WTC11 (cell line): ENCODE results near the gene HELB. TPM values are rescaled to one million over a fixed set of nuclear protein-coding genes. Genes with fewer than 3 reads are reported as not detected.

Source experiments
- ATAC-seq: fragments of 200-7000 bp; cut with Tn5 transposase; 2 replicates; pipeline ENCODE4 v1.10.0; 2021; ENCODE audit warnings: mild to moderate bottlenecking, moderate library complexity
- CTCF ChIA-PET: fragments of 300-600 bp; sonication (Branson Sonifier 250); formaldehyde crosslinking; loops from one replicate; lab custom pipeline; 2021; ENCODE audit warnings: antibody characterized with exemption; lab: Charles Lee
- POLR2A ChIA-PET: fragments of 350-600 bp; sonication (Branson Sonifier 250); formaldehyde crosslinking; loops from one replicate; lab custom pipeline; 2021; ENCODE audit warnings: antibody characterized with exemption; lab: Charles Lee
- DNase-seq: peaks from one replicate; pipeline ENCODE4 v3.0.0; 2021; ENCODE audit warnings: low spot score
- H3K27ac Mint-ChIP-seq: 2 replicates; pipeline ENCODE4 v1.8.0; 2021; ENCODE audit warnings: mixed read lengths
- H3K27me3 Mint-ChIP-seq: 2 replicates; pipeline ENCODE4 v1.8.0; 2021; ENCODE audit warnings: low read depth, mild to moderate bottlenecking, moderate library complexity, mixed read lengths
- H3K36me3 Mint-ChIP-seq: 2 replicates; pipeline ENCODE4 v1.8.0; 2021; ENCODE audit warnings: mixed read lengths
- H3K4me1 Mint-ChIP-seq: 2 replicates; pipeline ENCODE4 v1.8.0; 2022; ENCODE audit warnings: mixed read lengths
- H3K4me3 Mint-ChIP-seq: 2 replicates; pipeline ENCODE4 v1.8.0; 2021; ENCODE audit warnings: mild to moderate bottlenecking, moderate library complexity, mixed read lengths
- H3K9me3 Mint-ChIP-seq: 2 replicates; pipeline ENCODE4 v1.8.0; 2021; ENCODE audit warnings: mixed read lengths
- ATF1 ChIP-seq: sonication (generic); formaldehyde crosslinking; IDR thresholded peaks from 2 replicates; pipeline ENCODE4 v1.8.1; 2023; ENCODE audit warnings: mild to moderate bottlenecking, moderate library complexity, missing genetic modification reagents
- CREB1 ChIP-seq: sonication (generic); formaldehyde crosslinking; IDR thresholded peaks from 2 replicates; pipeline ENCODE4 v1.8.0; 2023; ENCODE audit warnings: mild to moderate bottlenecking, missing genetic modification reagents
- EMX1 ChIP-seq: fragments of 250-450 bp; sonication (Bioruptor Pico); IDR thresholded peaks from 2 replicates; pipeline ENCODE4 v1.8.0; 2021; ENCODE audit warnings: mild to moderate bottlenecking
- ERG ChIP-seq: fragments of 250-450 bp; sonication (Bioruptor Pico); IDR thresholded peaks from 2 replicates; pipeline ENCODE4 v1.8.0; 2021; ENCODE audit warnings: mild to moderate bottlenecking
- FOXJ3 ChIP-seq: sonication (generic); formaldehyde crosslinking; IDR thresholded peaks from 2 replicates; pipeline ENCODE4 v1.9.0; 2021; ENCODE audit warnings: missing genetic modification reagents, mild to moderate bottlenecking, borderline replicate concordance
- IRF2 ChIP-seq: sonication (generic); formaldehyde crosslinking; IDR thresholded peaks from 2 replicates; pipeline ENCODE4 v1.8.0; 2022; ENCODE audit warnings: low read depth, missing genetic modification reagents, borderline replicate concordance
- JAZF1 ChIP-seq: fragments of 250-450 bp; sonication (Bioruptor Pico); IDR thresholded peaks from 2 replicates; pipeline ENCODE4 v1.9.0; 2021; ENCODE audit warnings: moderate library complexity, mild to moderate bottlenecking, inconsistent platforms
- JUN ChIP-seq: sonication (generic); formaldehyde crosslinking; IDR thresholded peaks from 2 replicates; pipeline ENCODE4 v1.8.0; 2023; ENCODE audit warnings: mild to moderate bottlenecking, missing genetic modification reagents
- NFATC4 ChIP-seq: fragments of 250-450 bp; sonication (Bioruptor Pico); IDR thresholded peaks from 2 replicates; pipeline ENCODE4 v1.9.0; 2021; ENCODE audit warnings: mild to moderate bottlenecking
- NFE2L1 ChIP-seq: sonication (generic); formaldehyde crosslinking; IDR thresholded peaks from 2 replicates; pipeline ENCODE4 v1.8.1; 2023; ENCODE audit warnings: missing genetic modification reagents
- RORB ChIP-seq: fragments of 250-450 bp; sonication (Bioruptor Pico); IDR thresholded peaks from 2 replicates; pipeline ENCODE4 v1.9.0; 2021; ENCODE audit warnings: mild to moderate bottlenecking
- SMAD4 ChIP-seq: sonication (generic); formaldehyde crosslinking; IDR thresholded peaks from 2 replicates; pipeline ENCODE4 v1.8.0; 2022; ENCODE audit warnings: mild to moderate bottlenecking, missing genetic modification reagents
- STAT6 ChIP-seq: sonication (generic); formaldehyde crosslinking; conservative IDR thresholded peaks from 2 replicates; pipeline ENCODE4 v1.8.1; 2023; ENCODE audit warnings: mild to moderate bottlenecking, low read depth, missing genetic modification reagents, moderate library complexity
- USF1 ChIP-seq: sonication (generic); formaldehyde crosslinking; IDR thresholded peaks from 2 replicates; pipeline ENCODE4 v1.8.0; 2022; ENCODE audit warnings: mild to moderate bottlenecking, missing genetic modification reagents
- ZBTB21 ChIP-seq: sonication (generic); formaldehyde crosslinking; IDR thresholded peaks from 2 replicates; pipeline ENCODE4 v1.8.1; 2023; ENCODE audit warnings: mild to moderate bottlenecking, missing genetic modification reagents, borderline replicate concordance
- ZBTB43 ChIP-seq: sonication (generic); formaldehyde crosslinking; IDR thresholded peaks from 2 replicates; pipeline ENCODE4 v1.8.1; 2023; ENCODE audit warnings: mild to moderate bottlenecking, missing genetic modification reagents
- ZNF138 ChIP-seq: sonication (generic); formaldehyde crosslinking; conservative IDR thresholded peaks from 2 replicates; pipeline ENCODE4 v1.8.1; 2022; ENCODE audit warnings: mild to moderate bottlenecking, moderate library complexity, missing genetic modification reagents
- ZNF219 ChIP-seq: sonication (generic); formaldehyde crosslinking; IDR thresholded peaks from 2 replicates; pipeline ENCODE4 v1.8.0; 2023; ENCODE audit warnings: missing genetic modification reagents, mild to moderate bottlenecking, borderline replicate concordance
- ZNF232 ChIP-seq: sonication (generic); formaldehyde crosslinking; IDR thresholded peaks from 2 replicates; pipeline ENCODE4 v1.8.0; 2022; ENCODE audit warnings: mild to moderate bottlenecking, missing genetic modification reagents
- ZNF423 ChIP-seq: fragments of 250-450 bp; sonication (Bioruptor Pico); IDR thresholded peaks from 2 replicates; pipeline ENCODE4 v2.1.2; 2022; ENCODE audit warnings: mild to moderate bottlenecking, moderate library complexity
- ZNF425 ChIP-seq: fragments of 250-450 bp; sonication (Bioruptor Pico); conservative IDR thresholded peaks from 2 replicates; pipeline ENCODE4 v1.9.0; 2021; ENCODE audit warnings: mild to moderate bottlenecking
- ZSCAN18 ChIP-seq: fragments of 250-450 bp; sonication (Bioruptor Pico); IDR thresholded peaks from 2 replicates; pipeline ENCODE4 v2.1.2; 2022; ENCODE audit warnings: mild to moderate bottlenecking, moderate library complexity
- total RNA-seq: library from RNA; stranded (reverse); gene quantifications from 3 replicates; pipeline ENCODE4 v1.2.3, GENCODE V29; 2021

Gene HELB
- total RNA-seq, 1 experiment from 2014 or later, result 9.7 TPM

GRCh38 chr12:66301944-66302826, at the start of gene HELB (continued):
- TF ChIP-seq USF1 (CRISPR knock-in tag), result 0 out of 2 replicates have a peak, but pooled peaks have one; percentile 34
- no peak for TF ChIP-seq CREB1 (CRISPR knock-in tag)
- TF ChIP-seq SMAD4 (CRISPR knock-in tag), result peak; percentile 56; the same call in 1 of the 2 replicates
- TF ChIP-seq, all 79 proteins: peak for 9

- peaks cover 5% of the 10 kb centered on the region for H3K9me3 Mint-ChIP-seq
- no peak overlapping the region for H3K4me3 Mint-ChIP-seq
- no peak for DNase-seq
- ATAC-seq, result no peak
- ChIA-PET POLR2A (no interaction called here), CTCF (no interaction called here)
- no peak overlapping the region for H3K27ac Mint-ChIP-seq
- H3K27me3 Mint-ChIP-seq, result no peaks in the 10 kb centered on the region
- TF ChIP-seq STAT6 (CRISPR knock-in tag) (no peak), ZSCAN18 (CRISPR knock-in tag) (no peak), IRF2 (CRISPR knock-in tag) (no peak), ZNF219 (CRISPR knock-in tag) (no peak), JAZF1 (CRISPR knock-in tag) (no peak), NFE2L1 (no peak), EMX1 (CRISPR knock-in tag) (no peak)
- no peaks in the 10 kb centered on the region for H3K36me3 Mint-ChIP-seq
- peaks cover 12% of the 10 kb centered on the region for H3K4me1 Mint-ChIP-seq
These were observed 49.5 kb upstream of the HELB start for GRCh38 chr12:66252771-66253170.

- Mint-ChIP-seq H3K27me3 (no peaks in the 10 kb centered on the region), H3K9me3 (peaks cover 5% of the 10 kb centered on the region), H3K27ac (no peak overlapping the region), H3K4me1 (peaks cover 12% of the 10 kb centered on the region), H3K4me3 (no peak overlapping the region), H3K36me3 (no peaks in the 10 kb centered on the region)
- ChIA-PET CTCF (no interaction called here), POLR2A (no interaction called here)
- DNase-seq (no peak), ATAC-seq (no peak)
- no peak for TF ChIP-seq ZBTB21
- TF ChIP-seq FOXJ3 (CRISPR knock-in tag), result no peak
- no peak for TF ChIP-seq RORB (CRISPR knock-in tag)
- TF ChIP-seq NFATC4, result no peak
- no peak for TF ChIP-seq ZNF425 (CRISPR knock-in tag)
- no peak for TF ChIP-seq JUN
- no peak for TF ChIP-seq ZNF232 (CRISPR knock-in tag)
- TF ChIP-seq ZBTB43 (CRISPR knock-in tag), result no peak
- TF ChIP-seq SMAD4 (CRISPR knock-in tag), result no peak
- TF ChIP-seq EMX1 (CRISPR knock-in tag), result no peak
- TF ChIP-seq ZNF423 (CRISPR knock-in tag), result no peak
- TF ChIP-seq ERG (CRISPR knock-in tag), result no peak
- TF ChIP-seq ATF1, result no peak
- TF ChIP-seq ZNF138 (CRISPR knock-in tag), result no peak
These were observed 46.6 kb upstream of the HELB start for GRCh38 chr12:66255737-66256136.
